Mesodermal cell (in vitro differentiated cells): Measurements from ENCODE around the gene SIM1.
"Not testable (repeated sequence)": the region's sequence is repeated elsewhere in the genome, so short reads cannot be mapped to it uniquely, and the experiment has no call there.

Source experiments
- H3K27ac ChIP-seq: 2 replicates; pipeline ENCODE4 v1.7.0; 2013; ENCODE audit warnings: mild to moderate bottlenecking, low read depth, low read length, moderate library complexity; ENCODE audit not compliant: severe bottlenecking
- H3K36me3 ChIP-seq: 2 replicates; pipeline ENCODE4 v1.7.1; 2013; ENCODE audit warnings: mild to moderate bottlenecking, low read length, moderate library complexity; ENCODE audit not compliant: control insufficient read depth, insufficient read depth
- H3K4me1 ChIP-seq: one replicate; pipeline ENCODE4 v1.7.1; 2013; ENCODE audit warnings: mild to moderate bottlenecking, low read length; ENCODE audit not compliant: insufficient read depth, control insufficient read depth, poor library complexity, severe bottlenecking
- H3K4me3 ChIP-seq: 2 replicates; pipeline ENCODE4 v1.7.0; 2013; ENCODE audit warnings: low read length, control low read depth, mild to moderate bottlenecking; ENCODE audit not compliant: insufficient read depth, poor library complexity, severe bottlenecking; ENCODE audit errors: extremely low read depth
- H3K9me3 ChIP-seq: 2 replicates; pipeline ENCODE4 v1.7.1; 2013; ENCODE audit warnings: mild to moderate bottlenecking, low read length, moderate library complexity; ENCODE audit not compliant: control insufficient read depth
- WGBS, 2 experiments: methylation state at CpG; one replicate each; pipeline ENCODE4 v1.1.5; 2013; ENCODE audit warnings: missing lambda C conversion rate in 2 of 2; ENCODE audit not compliant: insufficient coverage in 2 of 2; 5-methylcytosine and 5-hydroxymethylcytosine counted together

SIM1 gene

GRCh38 chr6:100379386-100379785, 85.3 kb downstream of the SIM1 start:
- Histone ChIP-seq H3K27ac (no peak overlapping the region), H3K36me3 (no peaks in the 10 kb centered on the region), H3K4me1 (no peaks in the 10 kb centered on the region), H3K4me3 (no peak overlapping the region), H3K9me3 (no peaks in the 10 kb centered on the region)
- 100% methylated on average over 1 of the region's 3 CpGs; no CpG with 5 or more reads in 1 of the 2 experiments for WGBS, 2 experiments

GRCh38 chr6:100378576-100378975, 86.1 kb downstream of the SIM1 start:
- no peaks in the 10 kb centered on the region for H3K9me3 ChIP-seq
- no peaks in the 10 kb centered on the region for H3K36me3 ChIP-seq
- H3K4me1 ChIP-seq, result no peaks in the 10 kb centered on the region
- H3K27ac ChIP-seq, result no peak overlapping the region
- no peak overlapping the region for H3K4me3 ChIP-seq
- WGBS, 2 experiments, result 92 to 100% methylated on average over 1 to 2 of the region's 2 CpGs

GRCh38 chr6:100376103-100376502, 88.6 kb downstream of the SIM1 start:
- Histone ChIP-seq H3K9me3 (no peaks in the 10 kb centered on the region), H3K4me3 (no peak overlapping the region), H3K4me1 (peaks cover 3% of the 10 kb centered on the region), H3K36me3 (no peaks in the 10 kb centered on the region), H3K27ac (no peak overlapping the region)
- WGBS, 2 experiments, result 33 to 45% methylated on average over 2 to 3 of the region's 3 CpGs

GRCh38 chr6:100372326-100373091, 92.2 kb downstream of the SIM1 start:
- no peaks in the 10 kb centered on the region for H3K36me3 ChIP-seq
- no peaks in the 10 kb centered on the region for H3K9me3 ChIP-seq
- H3K27ac ChIP-seq, result no peak overlapping the region
- peaks cover 3% of the 10 kb centered on the region for H3K4me1 ChIP-seq
- H3K4me3 ChIP-seq, result no peak overlapping the region
- WGBS, 2 experiments, result 56 to 81% methylated on average over 4 to 10 of the region's 11 CpGs

- peaks cover 3% of the 10 kb centered on the region for H3K4me1 ChIP-seq
- no CpG with 5 or more reads among the region's 4 CpGs for WGBS, 2 experiments
- no peak overlapping the region for H3K4me3 ChIP-seq
- H3K36me3 ChIP-seq, result no peaks in the 10 kb centered on the region
- H3K27ac ChIP-seq, result no peak overlapping the region
- H3K9me3 ChIP-seq, result no peaks in the 10 kb centered on the region
These were observed 93.1 kb downstream of the SIM1 start for GRCh38 chr6:100371591-100371990.

GRCh38 chr6:100370265-100370664, 94.5 kb downstream of the SIM1 start:
- Histone ChIP-seq H3K36me3 (no peaks in the 10 kb centered on the region), H3K4me3 (no peak overlapping the region), H3K9me3 (no peaks in the 10 kb centered on the region), H3K27ac (no peak overlapping the region), H3K4me1 (peaks cover 3% of the 10 kb centered on the region)
- WGBS, 2 experiments, result no CpG with 5 or more reads among the region's 1 CpG

- H3K4me1 ChIP-seq, result no peaks in the 10 kb centered on the region
- no peaks in the 10 kb centered on the region for H3K36me3 ChIP-seq
- 90 to 100% methylated on average over 2 of the region's 5 CpGs for WGBS, 2 experiments
- H3K27ac ChIP-seq, result no peak overlapping the region
- no peaks in the 10 kb centered on the region for H3K9me3 ChIP-seq
- H3K4me3 ChIP-seq, result no peak overlapping the region
These were observed 98.3 kb downstream of the SIM1 start for GRCh38 chr6:100366419-100366818.

- Histone ChIP-seq H3K9me3 (no peaks in the 10 kb centered on the region), H3K27ac (no peak overlapping the region), H3K36me3 (no peaks in the 10 kb centered on the region), H3K4me1 (no peaks in the 10 kb centered on the region), H3K4me3 (no peak overlapping the region)
- WGBS, 2 experiments, result no CpG with 5 or more reads among the region's 1 CpG
These were observed 101.1 kb downstream of the SIM1 start for GRCh38 chr6:100363651-100364050.

GRCh38 chr6:100354736-100355641, 109.7 kb downstream of the SIM1 start:
- not testable (repeated sequence) for H3K9me3 ChIP-seq

GRCh38 chr6:100353276-100354015, 111.3 kb downstream of the SIM1 start:
- WGBS, 2 experiments, result 89 to 100% methylated on average over 4 to 5 of the region's 8 CpGs
- Histone ChIP-seq H3K4me3 (no peak overlapping the region), H3K9me3 (no peaks in the 10 kb centered on the region), H3K4me1 (peaks cover 8% of the 10 kb centered on the region), H3K27ac (no peak overlapping the region), H3K36me3 (no peaks in the 10 kb centered on the region)

More at GRCh38 chr6:100354736-100355641, 109.7 kb downstream of the SIM1 start:
- not testable (repeated sequence) for H3K4me1 ChIP-seq, H3K27ac ChIP-seq, H3K4me3 ChIP-seq, H3K36me3 ChIP-seq
- 79 to 88% methylated on average over 16 to 22 of the region's 35 CpGs for WGBS, 2 experiments
